Measurements from ENCODE around the gene SMAD3.

GRCh38 chr15:67133738-67134066, 68.3 kb downstream of the SMAD3 start:
- no peak for TF ChIP-seq POLR2A (IDR thresholded peaks at IDR 0.05; ENCODE audit: low read depth, low read length)
- no peak for TF ChIP-seq CTCF (conservative IDR thresholded peaks at IDR 0.05; ENCODE audit: low read depth, low read length)
- TF ChIP-seq MXI1 (IDR thresholded peaks at IDR 0.05; ENCODE audit: borderline replicate concordance, low read depth, low read length) = no peak
- TF ChIP-seq FOS (IDR thresholded peaks at IDR 0.05; ENCODE audit: low read depth, low read length) = no peak
- TF ChIP-seq MAZ (IDR thresholded peaks at IDR 0.05; ENCODE audit: borderline replicate concordance, low read depth, low read length) = no peak
- TF ChIP-seq MAFK (IDR thresholded peaks at IDR 0.05; ENCODE audit: low read depth, low read length) = no peak
- TF ChIP-seq BHLHE40 (IDR thresholded peaks at IDR 0.05; ENCODE audit: low read depth, low read length) = no peak
- no peak for TF ChIP-seq USF2 (IDR thresholded peaks at IDR 0.05; ENCODE audit: low read depth, low read length)
- no peak for TF ChIP-seq RAD21 (IDR thresholded peaks at IDR 0.05; ENCODE audit: low read length)
- TF ChIP-seq CEBPB (IDR thresholded peaks at IDR 0.05; ENCODE audit: low read depth, low read length) = no peak
- TF ChIP-seq CHD1 (IDR thresholded peaks at IDR 0.05; ENCODE audit: low read depth, low read length) = no peak
- TF ChIP-seq RFX5 (IDR thresholded peaks at IDR 0.05; ENCODE audit: low read depth, low read length) = no peak
